ENCODE results near the gene KIF21B. TPM values are rescaled to one million over a fixed set of nuclear protein-coding genes. Genes with fewer than 3 reads are reported as not detected.

KIF21B gene
- total RNA-seq, 1 experiment from 2014 or later: 2.6 TPM

DNA sequence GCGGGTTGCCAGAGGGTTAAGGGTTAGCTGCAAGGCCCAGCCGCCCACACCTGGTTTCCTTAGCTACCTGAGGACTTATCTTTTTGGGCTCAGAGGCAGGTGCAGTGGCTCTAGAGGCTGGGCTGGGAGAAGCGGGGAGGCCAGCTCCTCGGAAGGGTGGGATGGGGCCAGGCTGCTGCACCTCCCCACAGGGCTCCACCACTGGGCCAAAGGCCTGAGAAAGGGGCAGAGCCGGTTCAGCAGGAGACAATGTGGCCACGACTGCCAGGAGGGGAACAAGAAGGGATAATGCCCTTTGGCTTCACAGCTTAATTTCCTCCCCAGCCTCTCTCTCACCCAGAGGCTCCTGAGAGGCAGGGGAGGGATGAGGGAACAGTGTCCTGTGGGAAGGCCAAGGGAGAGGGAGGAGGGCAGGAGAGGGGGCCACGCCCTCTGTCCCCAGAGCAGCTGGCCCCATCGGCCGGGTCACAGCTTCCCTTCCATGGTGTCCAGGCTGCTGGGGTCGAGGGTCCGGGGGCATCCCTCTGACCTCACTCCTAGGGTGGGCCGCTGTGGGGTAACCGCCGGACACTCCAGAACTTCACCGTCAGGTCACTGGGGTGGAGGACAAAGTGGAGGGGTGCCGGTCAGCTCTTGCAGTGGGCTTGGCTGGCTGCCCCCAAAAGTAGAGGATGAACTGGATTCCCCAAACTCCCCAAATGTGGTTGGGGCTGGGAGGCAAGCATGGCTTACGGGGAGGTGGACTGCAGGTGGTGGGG, 50.4 kb downstream of the KIF21B start:
- no peaks in the 10 kb centered on the region for H3K36me3 Mint-ChIP-seq (ENCODE audit: insufficient read depth, unreplicated experiment)
- H3K4me1 Mint-ChIP-seq (ENCODE audit: low read depth, unreplicated experiment): no peaks in the 10 kb centered on the region
- no peaks in the 10 kb centered on the region for H3K9me3 Mint-ChIP-seq (ENCODE audit: unreplicated experiment)
- H3K27me3 Mint-ChIP-seq (ENCODE audit: insufficient read depth, unreplicated experiment): no peaks in the 10 kb centered on the region
- H3K4me1 ChIP-seq: no peaks in the 10 kb centered on the region
- H3K4me3 ChIP-seq (ENCODE audit: low read depth, low read length): no peak overlapping the region
- H3K4me3 Mint-ChIP-seq (ENCODE audit: unreplicated experiment): no peak overlapping the region
- intact Hi-C loops (cut with micrococcal nuclease; ENCODE audit: unreplicated experiment): loop anchor here (1.0 to 5.0 kb wide), 2 partner anchors 69 to 141 kb away; no protein-coding TSS in a partner anchor
- H3K36me3 ChIP-seq (ENCODE audit: control insufficient read depth, insufficient read depth, low read length): no peaks in the 10 kb centered on the region
- TF ChIP-seq, protein P1, sequence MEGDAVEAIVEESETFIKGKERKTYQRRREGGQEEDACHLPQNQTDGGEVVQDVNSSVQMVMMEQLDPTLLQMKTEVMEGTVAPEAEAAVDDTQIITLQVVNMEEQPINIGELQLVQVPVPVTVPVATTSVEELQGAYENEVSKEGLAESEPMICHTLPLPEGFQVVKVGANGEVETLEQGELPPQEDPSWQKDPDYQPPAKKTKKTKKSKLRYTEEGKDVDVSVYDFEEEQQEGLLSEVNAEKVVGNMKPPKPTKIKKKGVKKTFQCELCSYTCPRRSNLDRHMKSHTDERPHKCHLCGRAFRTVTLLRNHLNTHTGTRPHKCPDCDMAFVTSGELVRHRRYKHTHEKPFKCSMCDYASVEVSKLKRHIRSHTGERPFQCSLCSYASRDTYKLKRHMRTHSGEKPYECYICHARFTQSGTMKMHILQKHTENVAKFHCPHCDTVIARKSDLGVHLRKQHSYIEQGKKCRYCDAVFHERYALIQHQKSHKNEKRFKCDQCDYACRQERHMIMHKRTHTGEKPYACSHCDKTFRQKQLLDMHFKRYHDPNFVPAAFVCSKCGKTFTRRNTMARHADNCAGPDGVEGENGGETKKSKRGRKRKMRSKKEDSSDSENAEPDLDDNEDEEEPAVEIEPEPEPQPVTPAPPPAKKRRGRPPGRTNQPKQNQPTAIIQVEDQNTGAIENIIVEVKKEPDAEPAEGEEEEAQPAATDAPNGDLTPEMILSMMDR (IDR thresholded peaks at IDR 0.05; ENCODE audit: insufficient read depth in 1 of 2, low read depth in 1 of 2, low read length in 1 of 2, severe bottlenecking in 1 of 2, unreplicated experiment in 1 of 2): no peak
- no TSS peak for BruUV-seq (replicated peaks)
- H3K9me3 ChIP-seq: no peaks in the 10 kb centered on the region
- DNase-seq: no peak
- POLR2A ChIA-PET: no interaction called here
- CTCF ChIA-PET: interaction anchor here (0.7 to 1.7 kb wide), 8 partner anchors 10 to 281 kb away, joined by 3 to 6 read pairs (median 4); no protein-coding TSS in a partner anchor
- no peak overlapping the region for H3K27ac Mint-ChIP-seq (ENCODE audit: unreplicated experiment)
- H3K27me3 ChIP-seq (replicated peaks; ENCODE audit: control insufficient read depth, insufficient read depth, low read length): no peaks in the 10 kb centered on the region

DNA sequence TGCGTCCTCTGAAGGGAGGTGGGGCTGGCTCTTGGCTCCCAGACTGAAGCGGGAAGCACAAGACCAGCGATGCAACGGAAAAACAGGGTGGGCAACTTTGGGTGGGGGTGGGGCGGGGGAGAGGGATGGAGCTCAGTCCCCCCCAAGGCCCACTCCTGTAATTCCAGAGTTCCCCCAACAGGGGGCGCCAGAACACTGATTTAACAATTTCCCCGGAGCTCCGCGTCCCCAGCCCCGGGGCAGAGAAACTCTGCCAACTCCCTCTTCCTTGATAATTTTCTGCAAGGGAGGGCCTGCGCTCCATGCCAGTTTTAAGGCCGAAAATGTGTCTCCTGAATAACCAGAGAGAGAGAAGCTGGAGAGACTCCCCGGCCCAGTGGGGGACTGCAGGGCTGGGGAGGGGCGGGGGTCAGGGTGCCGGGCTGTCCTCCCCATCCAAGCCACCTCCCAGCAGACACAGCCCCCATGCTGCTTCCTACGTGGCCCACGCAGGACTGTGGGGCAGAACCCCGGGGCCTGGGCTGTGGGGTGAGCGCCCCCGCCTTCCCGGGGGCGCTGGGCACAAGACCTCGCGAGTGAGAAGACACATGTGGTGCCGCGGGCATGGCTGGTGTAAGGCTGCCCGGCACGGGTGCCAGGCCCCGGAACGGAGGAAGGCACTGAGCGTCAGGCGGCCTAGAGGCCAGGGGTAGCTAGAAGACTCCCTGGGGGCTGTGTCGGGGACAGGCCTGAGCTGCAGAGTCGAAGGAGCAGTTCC, 51.4 kb downstream of the KIF21B start:
- H3K4me3 ChIP-seq (ENCODE audit: low read depth, low read length): no peak overlapping the region
- H3K27me3 ChIP-seq (replicated peaks; ENCODE audit: control insufficient read depth, insufficient read depth, low read length): no peaks in the 10 kb centered on the region
- ChIA-PET POLR2A (no interaction called here), CTCF (interaction anchor here (0.5 to 1.7 kb wide), 24 partner anchors 10 to 408 kb away, joined by 3 to 13 read pairs (median 4); no protein-coding TSS in a partner anchor)
- no peaks in the 10 kb centered on the region for H3K36me3 Mint-ChIP-seq (ENCODE audit: insufficient read depth, unreplicated experiment)
- H3K27ac Mint-ChIP-seq (ENCODE audit: unreplicated experiment): no peak overlapping the region
- TF ChIP-seq, protein P1 (IDR thresholded peaks at IDR 0.05; ENCODE audit: insufficient read depth in 1 of 2, low read depth in 1 of 2, low read length in 1 of 2, severe bottlenecking in 1 of 2, unreplicated experiment in 1 of 2): peak; percentile 60 to 94
- H3K4me1 ChIP-seq: no peaks in the 10 kb centered on the region
- no peak overlapping the region for H3K4me3 Mint-ChIP-seq (ENCODE audit: unreplicated experiment)
- no peaks in the 10 kb centered on the region for H3K4me1 Mint-ChIP-seq (ENCODE audit: low read depth, unreplicated experiment)
- BruUV-seq (replicated peaks): no TSS peak
- no peaks in the 10 kb centered on the region for H3K36me3 ChIP-seq (ENCODE audit: control insufficient read depth, insufficient read depth, low read length)
- no peaks in the 10 kb centered on the region for H3K9me3 Mint-ChIP-seq (ENCODE audit: unreplicated experiment)
- DNase-seq: peak; percentile 50 to 67
- H3K9me3 ChIP-seq: no peaks in the 10 kb centered on the region
- no peaks in the 10 kb centered on the region for H3K27me3 Mint-ChIP-seq (ENCODE audit: insufficient read depth, unreplicated experiment)
- intact Hi-C loops (cut with micrococcal nuclease; ENCODE audit: unreplicated experiment): loop anchor here (1.0 to 5.0 kb wide), 2 partner anchors 70 to 142 kb away; no protein-coding TSS in a partner anchor

DNA sequence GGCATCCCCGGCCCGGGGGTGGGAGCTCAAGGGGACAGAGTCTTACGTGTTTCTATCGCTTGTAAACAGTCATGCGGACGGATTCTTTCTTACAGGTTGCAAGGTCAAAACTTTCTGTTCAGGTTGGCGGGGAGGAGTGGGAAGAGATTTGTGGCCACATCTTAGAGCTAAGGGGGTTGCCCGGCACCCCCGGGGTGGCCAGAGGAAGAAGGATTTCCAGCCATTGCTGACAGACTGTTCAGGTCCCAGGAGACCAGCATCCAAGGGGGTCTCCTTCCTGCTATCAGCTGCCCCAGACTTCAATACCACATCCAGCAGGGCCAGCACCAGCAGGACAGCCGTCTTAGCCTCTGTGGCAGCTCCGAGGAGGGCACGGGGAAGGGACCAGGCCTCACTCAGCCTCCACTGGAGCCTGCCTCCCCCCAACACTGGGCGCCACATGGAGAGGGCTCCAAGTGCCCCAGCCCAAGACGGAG, 52.0 kb downstream of the KIF21B start:
- intact Hi-C loops (cut with micrococcal nuclease; ENCODE audit: unreplicated experiment): loop anchor here (5.0 kb wide), 1 partner anchor 71 kb away; no protein-coding TSS in a partner anchor
- CTCF ChIA-PET: interaction anchor here (0.5 to 1.7 kb wide), 21 partner anchors 10 to 407 kb away, joined by 3 to 13 read pairs (median 5); no protein-coding TSS in a partner anchor
- Histone ChIP-seq H3K9me3 (no peaks in the 10 kb centered on the region), H3K36me3 (ENCODE audit: control insufficient read depth, insufficient read depth, low read length) (no peaks in the 10 kb centered on the region), H3K4me3 (ENCODE audit: low read depth, low read length) (no peak overlapping the region), H3K4me1 (no peaks in the 10 kb centered on the region), H3K27me3 (replicated peaks; ENCODE audit: control insufficient read depth, insufficient read depth, low read length) (no peaks in the 10 kb centered on the region)
- H3K27ac Mint-ChIP-seq (ENCODE audit: unreplicated experiment): no peak overlapping the region
- DNase-seq: no peak
- TF ChIP-seq, protein P1 (IDR thresholded peaks at IDR 0.05; ENCODE audit: insufficient read depth in 1 of 2, low read depth in 1 of 2, low read length in 1 of 2, severe bottlenecking in 1 of 2, unreplicated experiment in 1 of 2): no peak
- H3K9me3 Mint-ChIP-seq (ENCODE audit: unreplicated experiment): no peaks in the 10 kb centered on the region
- H3K4me3 Mint-ChIP-seq (ENCODE audit: unreplicated experiment): no peak overlapping the region
- H3K4me1 Mint-ChIP-seq (ENCODE audit: low read depth, unreplicated experiment): no peaks in the 10 kb centered on the region
- no TSS peak for BruUV-seq (replicated peaks)
- H3K27me3 Mint-ChIP-seq (ENCODE audit: insufficient read depth, unreplicated experiment): no peaks in the 10 kb centered on the region
- no peaks in the 10 kb centered on the region for H3K36me3 Mint-ChIP-seq (ENCODE audit: insufficient read depth, unreplicated experiment)
- POLR2A ChIA-PET: no interaction called here
